ENCODE measurements around the gene MYO16.

Gene MYO16

DNA sequence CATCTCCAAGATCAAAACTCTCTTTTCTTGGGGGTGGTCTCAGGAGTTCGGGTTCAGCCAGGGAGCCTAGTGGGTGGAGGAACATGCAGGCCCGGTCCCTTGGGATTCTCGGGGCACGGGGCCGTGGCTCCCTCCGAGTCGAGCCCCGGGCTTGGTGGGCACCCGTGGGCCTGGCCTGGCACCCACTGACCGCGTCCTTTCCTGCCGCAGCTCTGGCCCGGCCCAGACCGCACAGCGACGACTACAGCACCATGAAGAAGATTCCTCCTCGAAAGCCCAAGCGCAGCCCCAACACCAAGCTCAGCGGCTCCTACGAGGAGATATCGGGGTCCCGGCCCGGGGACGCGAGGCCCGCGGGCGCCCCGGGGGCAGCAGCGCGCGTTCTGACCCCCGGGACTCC is 510.6 kb downstream of the MYO16 start:
- DNase-seq, result no peak

DNA sequence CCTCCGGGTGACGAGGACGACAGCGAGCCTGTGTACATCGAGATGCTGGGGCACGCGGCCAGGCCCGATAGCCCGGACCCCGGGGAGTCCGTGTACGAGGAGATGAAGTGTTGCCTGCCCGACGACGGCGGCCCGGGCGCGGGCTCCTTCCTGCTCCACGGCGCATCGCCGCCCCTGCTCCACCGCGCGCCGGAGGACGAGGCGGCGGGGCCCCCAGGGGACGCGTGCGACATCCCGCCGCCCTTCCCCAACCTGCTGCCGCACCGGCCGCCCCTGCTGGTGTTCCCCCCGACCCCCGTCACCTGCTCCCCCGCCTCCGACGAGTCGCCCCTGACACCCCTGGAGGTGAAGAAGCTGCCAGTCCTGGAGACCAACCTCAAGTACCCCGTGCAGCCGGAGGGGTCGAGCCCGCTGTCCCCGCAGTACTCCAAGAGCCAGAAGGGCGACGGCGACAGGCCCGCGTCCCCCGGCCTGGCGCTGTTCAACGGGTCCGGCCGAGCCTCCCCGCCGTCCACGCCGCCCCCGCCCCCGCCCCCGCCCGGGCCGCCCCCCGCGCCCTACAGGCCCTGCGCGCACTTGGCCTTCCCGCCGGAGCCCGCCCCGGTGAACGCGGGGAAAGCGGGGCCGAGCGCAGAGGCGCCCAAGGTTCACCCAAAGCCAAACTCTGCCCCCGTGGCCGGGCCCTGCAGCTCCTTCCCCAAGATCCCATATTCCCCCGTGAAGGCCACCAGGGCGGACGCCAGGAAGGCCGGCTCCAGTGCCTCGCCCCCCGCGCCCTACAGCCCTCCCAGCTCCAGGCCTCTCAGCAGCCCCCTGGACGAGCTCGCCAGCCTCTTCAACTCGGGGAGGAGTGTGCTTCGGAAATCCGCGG is 511.3 kb downstream of the MYO16 start:
- DNase-seq, result no peak

DNA sequence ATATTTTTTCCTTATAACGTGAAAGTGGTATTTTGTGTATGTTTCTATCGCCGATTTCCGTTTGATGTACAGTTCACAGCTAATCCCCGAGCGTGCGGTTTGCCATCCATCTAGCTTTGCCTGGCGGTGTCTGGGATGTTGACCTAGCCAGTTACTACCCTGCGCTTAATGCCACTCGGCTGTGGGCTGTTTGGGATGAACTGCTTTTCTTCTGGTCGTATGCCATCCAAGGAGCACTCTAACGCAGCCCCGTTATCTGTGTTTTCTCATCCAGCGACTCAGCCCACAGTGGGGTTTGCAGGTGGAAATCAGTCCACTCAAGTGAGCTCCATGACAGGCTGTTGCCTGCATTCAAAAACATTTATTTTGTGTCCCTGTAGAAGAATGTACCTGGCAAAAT is 512.3 kb downstream of the MYO16 start:
- DNase-seq, result no peak

DNA sequence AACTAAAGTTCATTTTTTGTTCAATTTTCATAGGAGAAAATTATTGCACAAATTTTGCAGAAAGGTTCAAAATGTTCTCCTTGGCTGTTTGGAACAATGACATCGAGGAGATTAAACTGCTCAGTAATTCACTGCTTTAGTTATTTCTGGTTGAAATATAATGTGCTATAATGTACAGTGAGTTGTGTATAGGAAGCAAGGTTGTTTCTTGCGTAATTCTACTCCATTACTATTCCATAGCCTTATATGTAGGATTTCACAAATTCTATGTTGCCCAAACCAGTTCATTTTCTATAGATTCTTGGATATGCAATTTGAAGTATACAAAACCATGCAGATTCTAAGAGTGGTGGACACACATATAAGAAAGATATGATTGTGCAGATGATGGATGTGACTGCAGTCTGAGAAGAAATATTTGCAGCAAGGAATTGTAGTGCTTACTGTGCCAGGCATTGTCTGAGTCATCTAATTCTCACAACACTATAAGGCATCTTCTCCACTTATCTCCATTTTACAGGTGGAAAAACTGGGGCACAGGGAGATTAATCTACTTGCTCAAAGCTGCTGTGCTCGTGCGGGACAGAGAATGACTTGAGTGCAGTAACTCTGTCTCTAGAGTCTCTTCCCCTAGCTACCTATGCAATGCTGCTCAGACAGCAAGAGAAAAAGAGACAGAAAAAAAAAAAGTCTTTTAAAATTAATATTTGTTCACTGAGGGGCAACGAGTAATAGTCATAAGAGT is 515.5 kb downstream of the MYO16 start:
- no peak for DNase-seq

DNA sequence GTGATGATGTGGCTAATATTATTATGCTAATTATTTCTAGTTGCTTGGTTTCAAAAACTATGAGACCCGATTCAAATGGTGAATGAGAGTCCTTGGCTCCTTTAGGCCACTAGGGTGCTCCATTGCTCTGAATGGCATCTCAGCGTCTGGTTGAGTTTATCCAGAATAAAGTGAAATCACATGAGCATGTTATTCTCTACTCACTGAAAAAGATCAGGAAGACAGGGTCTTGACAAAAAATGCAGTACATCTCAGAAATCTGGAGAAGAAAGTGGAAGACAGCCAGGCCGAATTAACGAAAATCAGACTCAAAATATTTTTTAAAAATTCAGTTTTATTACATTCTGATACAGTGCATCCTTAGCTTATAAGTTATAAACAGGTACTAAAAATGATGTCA is 516.2 kb downstream of the MYO16 start:
- no peak for DNase-seq

DNA sequence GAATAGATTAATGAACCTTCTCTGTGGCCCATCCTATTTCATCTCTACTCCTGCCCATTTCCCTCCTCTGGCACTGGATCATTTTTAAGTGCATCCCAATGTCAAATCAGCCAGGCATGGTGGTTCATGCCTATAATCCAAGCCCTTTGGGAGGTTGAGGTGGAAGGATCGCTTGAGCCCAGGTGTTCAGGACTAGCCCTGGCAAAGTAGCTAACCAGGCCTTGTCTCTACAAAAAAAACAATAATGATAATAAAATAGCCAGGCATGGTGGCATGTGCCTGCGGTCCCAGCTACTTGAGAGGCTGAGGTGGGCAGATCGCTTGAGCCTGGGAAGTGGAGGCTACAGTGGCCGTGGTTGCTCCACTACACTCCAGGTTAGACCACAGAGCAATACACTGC is 517.0 kb downstream of the MYO16 start:
- DNase-seq, result no peak

DNA sequence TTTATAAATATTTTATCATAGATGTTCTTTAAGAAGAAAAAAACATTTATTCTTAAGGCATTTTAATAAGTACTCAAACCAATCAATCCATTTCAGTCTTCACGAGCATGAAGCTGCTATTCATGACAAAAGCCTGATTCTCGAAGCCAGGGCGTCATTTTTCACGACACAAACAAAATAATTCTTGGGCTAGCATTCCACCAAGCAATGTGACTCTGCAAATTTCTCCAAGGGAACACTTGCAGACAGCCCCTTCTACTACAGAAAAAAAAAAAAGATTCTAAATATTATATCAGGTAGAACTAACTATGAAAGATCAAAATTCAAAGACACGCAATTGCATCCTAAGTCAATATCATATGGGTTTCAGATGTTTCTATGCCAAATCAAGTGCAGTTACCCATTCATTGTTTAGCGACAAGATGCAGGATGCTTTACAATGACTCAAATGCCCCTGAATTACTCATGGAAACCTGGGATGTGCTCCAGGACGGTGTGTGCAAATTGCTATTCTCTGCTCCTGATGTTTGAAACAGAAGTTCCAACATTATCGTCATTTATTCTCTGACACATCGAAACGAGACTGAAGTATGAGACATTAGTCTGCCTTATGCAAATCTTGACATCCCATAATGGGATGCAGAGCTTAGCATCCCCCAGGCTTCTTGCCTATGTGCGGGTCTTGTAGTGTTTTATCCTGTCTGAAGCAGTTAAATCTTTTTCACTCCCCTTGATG is 517.7 kb downstream of the MYO16 start:
- no peak for DNase-seq

DNA sequence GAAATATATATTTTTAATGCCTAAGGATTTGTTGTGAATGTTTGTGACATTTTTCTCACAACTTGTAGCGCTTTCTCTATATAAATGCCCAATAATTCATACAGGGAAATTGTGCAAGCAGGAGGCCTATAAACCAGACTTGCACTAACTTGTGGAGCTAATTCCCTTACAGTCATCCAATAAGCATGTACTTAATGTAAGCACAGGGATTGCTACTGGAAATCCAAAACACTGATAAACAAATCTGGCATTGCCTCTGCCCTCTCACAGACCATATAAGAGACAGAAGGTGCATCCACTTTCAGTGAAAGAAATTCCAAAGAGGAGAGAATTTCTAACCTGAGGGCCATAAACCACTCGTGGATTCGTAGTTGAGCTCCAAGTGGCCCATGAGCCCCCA is 518.8 kb downstream of the MYO16 start:
- DNase-seq, result no peak

DNA sequence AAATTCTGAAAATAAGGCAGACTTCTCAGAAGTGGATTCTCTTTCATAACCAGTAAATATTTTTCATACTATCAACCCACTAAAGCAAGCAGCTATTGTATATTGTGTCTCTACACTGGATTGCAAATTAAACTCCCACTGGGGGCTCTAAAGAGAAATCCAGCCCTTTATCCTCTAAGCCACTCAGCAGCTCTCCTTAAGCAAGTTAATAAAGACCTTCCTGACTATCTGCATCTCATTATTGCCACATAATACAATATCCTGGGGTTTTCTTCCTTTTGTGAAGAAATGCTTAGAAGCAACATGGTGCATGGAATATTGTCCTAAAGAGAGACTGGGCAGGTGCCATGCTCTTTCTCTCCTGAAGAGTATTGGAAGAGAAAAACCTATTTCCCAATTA is 521.3 kb downstream of the MYO16 start:
- DNase-seq, result no peak

DNA sequence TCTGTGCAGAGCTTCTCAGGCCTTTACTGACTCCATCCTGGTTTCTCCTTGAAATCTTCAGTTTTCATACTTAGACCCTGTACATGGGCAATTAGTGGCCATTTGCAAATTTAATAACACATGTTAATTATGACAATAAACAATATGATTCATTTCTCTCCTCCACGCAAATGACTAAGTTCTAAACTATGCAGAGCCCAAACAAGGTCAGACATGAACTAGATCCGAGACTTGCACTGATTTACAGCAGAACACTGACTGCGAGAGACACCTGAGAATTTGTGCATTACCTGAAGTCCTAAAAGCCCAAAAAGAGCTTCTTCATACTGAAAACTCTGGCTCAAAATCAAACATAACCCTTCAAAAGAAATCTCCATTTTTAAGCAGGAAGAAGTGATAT is 521.8 kb downstream of the MYO16 start:
- DNase-seq, result no peak

DNA sequence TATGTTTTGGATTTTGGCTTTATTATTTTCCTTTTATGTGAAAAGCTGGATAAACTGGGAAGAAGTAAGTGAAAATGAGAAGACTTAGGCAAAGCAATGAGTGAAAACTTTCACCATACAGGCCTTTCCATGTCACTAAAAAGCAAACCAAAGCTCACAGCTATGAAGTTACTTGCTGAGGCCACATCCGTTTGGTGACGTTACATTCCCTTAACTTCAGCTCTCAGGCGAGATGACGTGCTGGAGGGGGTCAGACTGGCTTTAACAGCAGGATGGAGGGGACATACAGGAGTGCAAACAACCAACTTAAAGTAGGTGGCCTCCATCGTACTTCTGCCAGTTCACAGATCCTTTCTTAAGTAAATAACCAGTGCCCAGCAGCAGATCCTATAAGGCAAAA is 522.3 kb downstream of the MYO16 start:
- DNase-seq, result peak; percentile 40

DNA sequence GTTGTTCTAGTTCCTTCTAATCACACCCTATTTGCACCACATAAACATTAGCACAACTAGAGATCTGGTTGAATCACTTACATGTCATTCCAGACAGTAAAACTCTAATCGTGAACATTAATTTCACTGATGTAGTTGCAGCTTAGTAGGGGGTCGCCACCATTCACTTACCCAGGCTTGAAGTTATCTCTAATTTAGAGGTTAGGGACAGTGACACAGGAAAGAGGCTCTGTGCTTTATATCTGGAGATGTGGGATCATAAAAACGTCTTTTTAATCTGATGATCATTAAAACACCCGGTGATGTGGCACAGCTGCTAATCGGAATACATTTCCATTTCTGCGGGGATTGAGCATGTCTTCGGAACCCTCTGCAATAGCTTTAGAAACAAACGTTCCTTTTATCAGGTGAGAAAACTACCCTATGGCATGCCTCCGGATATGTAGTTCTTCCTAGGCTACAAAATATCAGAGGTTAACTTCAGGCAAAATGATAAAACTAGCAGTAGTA is 523.0 kb downstream of the MYO16 start:
- DNase-seq, result peak; percentile 7

DNA sequence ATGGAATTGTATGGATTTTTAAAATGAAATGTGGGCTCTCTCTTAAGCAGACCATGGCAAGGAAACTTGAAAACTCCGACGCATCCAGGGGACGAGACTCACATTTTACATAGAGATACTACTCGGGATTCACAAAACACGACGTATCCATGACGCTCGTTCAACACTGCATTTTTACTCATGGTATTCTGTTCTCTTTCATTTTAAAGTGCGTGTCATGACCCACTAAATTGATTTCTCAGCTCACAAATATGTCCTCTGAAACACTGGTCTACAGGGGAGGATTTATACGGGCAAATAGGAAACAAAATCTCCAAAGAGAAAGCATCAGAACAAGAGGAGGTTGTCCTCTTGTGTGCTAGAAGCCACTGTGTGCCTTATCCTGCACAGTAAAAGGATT is 523.5 kb downstream of the MYO16 start:
- DNase-seq, result peak; percentile 7

DNA sequence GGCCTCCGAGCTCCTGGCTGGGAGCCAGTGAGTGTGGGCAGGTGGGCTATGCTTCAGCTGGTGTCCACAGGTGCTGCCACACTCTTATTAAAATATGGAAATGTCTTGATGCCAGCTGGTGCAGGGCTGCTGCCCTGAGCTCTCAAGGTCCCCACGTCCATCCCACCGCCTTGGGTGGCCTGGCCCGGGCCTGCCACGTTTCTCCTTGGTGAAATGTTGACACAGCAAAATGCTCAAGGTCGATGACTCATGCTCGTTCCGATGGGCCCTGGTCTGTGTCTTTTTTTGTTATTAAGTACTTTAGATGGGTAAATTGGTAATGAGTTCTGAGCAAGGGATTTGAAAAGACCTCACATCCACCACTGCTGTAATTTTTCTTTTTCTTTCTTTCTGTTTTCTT is 524.7 kb downstream of the MYO16 start:
- DNase-seq, result peak; percentile 51

DNA sequence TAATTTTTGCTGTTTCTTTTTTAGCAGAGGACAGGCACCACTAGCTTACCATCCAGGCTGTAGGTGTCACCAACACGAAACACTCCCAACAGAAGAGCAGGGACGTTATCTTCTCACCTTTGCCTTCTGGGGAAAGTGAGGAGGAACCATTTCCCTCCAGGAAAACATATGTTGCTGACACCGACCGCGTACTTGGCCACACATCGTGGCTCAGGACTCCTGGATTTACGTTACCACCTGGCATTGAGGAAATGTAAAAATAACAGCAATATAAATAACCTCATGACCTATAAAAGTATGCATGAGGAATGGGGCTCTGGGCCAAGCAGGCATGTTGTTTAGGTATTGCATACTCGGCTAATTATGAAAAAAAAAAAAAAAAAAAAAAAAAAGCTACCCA is 525.1 kb downstream of the MYO16 start:
- peak; percentile 6 for DNase-seq

DNA sequence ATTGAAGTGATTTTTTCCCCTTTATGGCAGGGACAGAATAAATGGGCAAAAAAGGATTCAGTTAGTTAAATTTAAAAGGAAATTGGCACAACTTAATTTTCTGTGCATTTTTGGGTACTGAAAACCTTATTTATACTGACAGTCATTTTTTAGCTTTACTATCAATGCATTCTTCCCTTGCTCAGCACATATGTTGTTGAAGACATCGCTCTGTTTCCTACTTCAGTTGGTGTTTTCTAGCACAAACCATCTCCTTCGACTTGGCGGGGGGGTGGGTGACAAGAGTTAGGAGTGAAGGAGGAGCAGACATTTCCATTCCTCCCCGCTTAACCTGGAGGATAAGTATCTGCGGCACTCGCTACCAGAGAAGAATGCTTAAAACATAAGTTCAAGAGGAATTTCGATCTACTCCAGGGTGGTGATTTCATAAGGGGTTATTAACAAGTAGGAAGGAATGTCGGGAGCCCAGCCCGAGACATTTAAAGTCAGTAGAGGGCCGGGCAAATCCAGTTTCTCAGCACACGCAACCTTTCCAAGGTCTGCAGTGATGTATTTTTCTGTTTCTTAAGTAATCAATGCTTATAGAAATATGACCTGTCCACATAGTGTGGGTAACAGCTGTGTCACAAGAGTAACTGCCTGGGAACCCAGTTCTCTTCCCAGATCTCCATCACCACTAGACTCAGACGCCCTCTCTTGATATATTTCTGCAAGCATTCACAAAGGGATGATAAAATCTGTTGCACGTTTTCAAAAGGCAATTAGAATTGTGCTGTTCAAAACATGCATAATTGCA is 525.8 kb downstream of the MYO16 start:
- peak; percentile 37 for DNase-seq

DNA sequence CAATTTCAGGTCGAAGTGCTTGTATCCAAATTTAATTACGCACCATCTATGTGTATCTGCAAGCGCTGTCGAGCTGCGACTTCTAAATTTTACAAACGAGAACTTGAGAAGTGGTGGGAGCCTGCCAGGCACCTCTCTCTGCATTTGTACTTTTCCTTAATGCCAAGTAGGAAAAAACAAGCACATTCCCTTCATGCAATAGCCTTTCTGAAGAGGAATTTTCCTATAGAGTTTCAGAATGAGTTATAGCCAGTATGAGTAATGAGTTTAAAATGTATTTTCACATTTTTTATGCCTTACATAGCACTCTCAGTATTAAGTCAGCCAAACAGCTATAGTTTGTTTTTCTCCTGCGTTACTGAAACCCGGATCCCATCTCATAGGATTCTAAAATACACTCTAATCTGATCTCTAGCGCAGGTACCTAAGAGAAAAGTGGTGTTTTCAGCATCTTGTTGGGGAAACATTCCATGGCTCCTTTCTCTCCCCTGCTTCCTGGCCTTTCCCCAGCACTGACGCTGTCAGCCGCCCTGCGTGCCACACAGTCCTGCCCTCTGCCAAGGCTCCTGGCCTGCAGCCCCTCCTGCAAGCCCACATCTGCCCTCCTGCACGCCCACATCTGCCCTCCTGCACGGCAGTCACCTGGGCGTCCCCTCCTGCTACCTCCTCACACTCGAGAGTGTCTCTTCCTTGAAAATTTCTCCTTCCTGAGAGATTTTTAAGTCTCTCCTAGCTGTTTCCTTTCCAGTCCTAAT is 526.9 kb downstream of the MYO16 start:
- peak; percentile 38 for DNase-seq

DNA sequence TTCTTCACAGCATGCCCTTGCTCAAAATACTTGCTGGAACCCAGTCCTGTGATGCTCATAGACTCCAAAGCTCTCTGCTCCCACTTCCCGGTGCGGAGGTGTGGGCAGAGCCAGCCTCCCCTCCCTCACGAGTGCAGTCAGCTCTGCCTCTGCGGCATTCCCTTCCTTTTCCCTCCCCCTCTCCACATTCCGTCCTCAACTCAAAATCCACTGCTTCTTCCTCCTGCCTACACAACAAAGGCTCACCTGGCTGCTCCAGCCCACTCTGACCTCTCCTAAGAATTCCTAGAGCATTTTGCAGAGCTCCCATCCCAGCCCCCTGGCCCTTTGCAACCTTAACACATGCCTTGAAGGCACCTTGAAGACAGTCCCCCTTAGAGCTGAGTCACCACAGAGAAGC is 527.9 kb downstream of the MYO16 start:
- peak; percentile 84 for DNase-seq

DNA sequence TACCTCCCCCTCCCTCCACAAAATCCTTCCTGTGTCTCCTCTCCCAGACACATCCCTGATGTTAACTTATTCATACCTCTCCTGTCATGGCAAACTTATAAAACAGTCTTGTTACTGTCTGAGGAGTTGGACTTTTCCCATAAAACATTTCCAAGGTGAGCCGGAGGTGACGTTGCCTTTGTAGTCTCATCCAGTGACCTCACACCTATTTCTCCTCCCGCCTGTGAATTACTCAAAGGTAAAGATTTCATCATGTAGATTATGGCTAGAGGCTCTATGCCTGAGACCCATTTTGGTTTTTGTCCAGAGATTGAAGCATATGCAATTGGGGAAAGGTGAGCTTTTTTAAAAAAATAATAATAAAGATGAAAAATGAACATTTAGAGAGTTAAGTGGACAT is 529.0 kb downstream of the MYO16 start:
- no peak for DNase-seq

DNA sequence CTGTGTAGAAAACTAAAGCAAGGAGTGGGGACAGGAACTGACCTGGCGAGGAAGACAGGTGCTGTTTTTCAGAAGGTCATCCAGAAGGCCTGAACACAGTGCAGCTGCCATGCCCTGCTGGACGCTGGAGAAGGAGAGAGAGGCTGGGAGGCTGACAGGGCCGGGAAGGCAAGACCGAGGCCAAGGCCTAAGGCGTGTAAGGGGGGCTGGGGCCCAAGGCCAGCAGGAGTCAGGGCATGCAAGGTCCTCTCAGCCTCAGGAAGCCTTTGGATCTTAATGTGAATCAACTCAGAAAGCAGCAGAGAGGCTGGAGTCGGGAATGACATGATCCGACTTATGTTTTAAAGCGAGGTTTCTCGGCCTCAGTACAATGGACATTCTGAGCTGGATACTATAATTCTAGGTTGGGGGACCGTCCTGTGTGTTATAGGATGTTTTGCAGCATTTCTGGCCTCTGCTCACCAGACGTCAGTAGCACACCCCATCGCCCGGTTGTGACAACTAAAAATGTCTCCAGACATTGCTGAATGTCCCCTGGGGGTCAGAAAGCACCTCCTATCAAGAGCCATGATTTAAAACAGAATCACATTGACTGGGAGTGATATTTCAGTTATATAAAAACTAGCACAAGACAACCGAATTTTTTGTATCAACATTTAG is 530.4 kb downstream of the MYO16 start:
- no peak for DNase-seq

DNA sequence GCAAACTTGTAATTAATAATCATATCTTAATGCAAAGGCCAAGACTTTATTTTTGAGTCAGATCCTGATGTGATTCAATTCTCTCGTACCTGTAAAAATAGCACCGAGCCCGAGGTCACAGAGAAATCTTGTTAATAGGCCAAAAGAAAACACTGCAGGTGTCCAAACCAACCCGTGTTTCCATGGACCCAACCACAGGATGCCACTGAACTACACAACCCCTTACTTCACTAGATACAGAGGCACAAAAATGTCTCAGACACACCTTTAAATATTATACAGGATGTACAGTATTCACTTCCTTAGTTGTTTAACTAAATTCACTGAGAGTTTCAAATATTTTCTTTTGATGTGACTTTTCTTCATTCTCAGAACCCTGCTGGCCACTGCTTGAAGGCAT is 530.9 kb downstream of the MYO16 start:
- DNase-seq, result no peak

Measured in islet precursor cell (in vitro differentiated cells).